Fibroblast of villous mesenchyme (primary cell): Measurements from ENCODE around the gene PHKG2. TPM values are rescaled to one million over a fixed set of nuclear protein-coding genes. Genes with fewer than 3 reads are reported as not detected.

Source experiments
- DNase-seq: peaks from one replicate; pipeline ENCODE4 v3.0.0-alpha.2; 2010; ENCODE audit warnings: low read depth
- H3K4me3 ChIP-seq: 2 replicates; pipeline ENCODE4 v1.5.1; 2011; ENCODE audit warnings: low read depth, mild to moderate bottlenecking, low read length
- total RNA-seq: library from RNA; depleted of rRNA; stranded (reverse); fragments of >200 nt; gene quantifications from 2 replicates; pipeline ENCODE4 v1.2.3, GENCODE V29; 2012
- TF ChIP-seq, protein P1 (sequence below): IDR thresholded peaks from 2 replicates; pipeline ENCODE4 v1.5.1; 2012; ENCODE audit warnings: low read depth, mild to moderate bottlenecking, low read length; ENCODE audit not compliant: insufficient read depth

The PHKG2 gene
- total RNA-seq, 1 donor, result 26.3 TPM

DNA sequence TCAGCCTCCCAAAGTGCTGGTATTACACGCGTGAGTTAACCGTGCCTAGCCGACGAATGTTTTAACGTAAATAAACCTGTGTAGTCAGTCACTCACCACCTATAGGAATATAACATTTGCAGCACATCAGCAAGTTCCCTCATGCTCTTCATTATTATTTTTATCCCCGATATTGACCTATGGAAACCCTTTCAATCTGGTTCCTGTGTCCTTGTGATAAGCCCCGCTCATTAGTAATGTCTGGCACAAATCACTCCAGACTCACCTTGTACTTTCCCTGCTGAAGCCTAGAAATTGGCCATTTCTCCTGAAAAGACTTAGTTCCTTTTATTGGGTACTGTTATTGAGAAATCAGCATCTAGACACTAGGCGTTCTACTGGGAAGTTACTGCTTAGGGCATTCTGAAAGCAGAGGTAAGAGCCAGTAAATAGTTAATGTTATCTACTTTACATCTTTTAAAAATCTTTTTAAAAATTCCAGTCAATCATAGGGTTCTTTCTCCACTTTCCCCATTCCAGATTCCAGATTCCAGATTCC lies 1.5 kb upstream of the PHKG2 start:
- no peak overlapping the region for H3K4me3 ChIP-seq
- no peak for DNase-seq
- TF ChIP-seq, protein P1, sequence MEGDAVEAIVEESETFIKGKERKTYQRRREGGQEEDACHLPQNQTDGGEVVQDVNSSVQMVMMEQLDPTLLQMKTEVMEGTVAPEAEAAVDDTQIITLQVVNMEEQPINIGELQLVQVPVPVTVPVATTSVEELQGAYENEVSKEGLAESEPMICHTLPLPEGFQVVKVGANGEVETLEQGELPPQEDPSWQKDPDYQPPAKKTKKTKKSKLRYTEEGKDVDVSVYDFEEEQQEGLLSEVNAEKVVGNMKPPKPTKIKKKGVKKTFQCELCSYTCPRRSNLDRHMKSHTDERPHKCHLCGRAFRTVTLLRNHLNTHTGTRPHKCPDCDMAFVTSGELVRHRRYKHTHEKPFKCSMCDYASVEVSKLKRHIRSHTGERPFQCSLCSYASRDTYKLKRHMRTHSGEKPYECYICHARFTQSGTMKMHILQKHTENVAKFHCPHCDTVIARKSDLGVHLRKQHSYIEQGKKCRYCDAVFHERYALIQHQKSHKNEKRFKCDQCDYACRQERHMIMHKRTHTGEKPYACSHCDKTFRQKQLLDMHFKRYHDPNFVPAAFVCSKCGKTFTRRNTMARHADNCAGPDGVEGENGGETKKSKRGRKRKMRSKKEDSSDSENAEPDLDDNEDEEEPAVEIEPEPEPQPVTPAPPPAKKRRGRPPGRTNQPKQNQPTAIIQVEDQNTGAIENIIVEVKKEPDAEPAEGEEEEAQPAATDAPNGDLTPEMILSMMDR, result no peak

DNA sequence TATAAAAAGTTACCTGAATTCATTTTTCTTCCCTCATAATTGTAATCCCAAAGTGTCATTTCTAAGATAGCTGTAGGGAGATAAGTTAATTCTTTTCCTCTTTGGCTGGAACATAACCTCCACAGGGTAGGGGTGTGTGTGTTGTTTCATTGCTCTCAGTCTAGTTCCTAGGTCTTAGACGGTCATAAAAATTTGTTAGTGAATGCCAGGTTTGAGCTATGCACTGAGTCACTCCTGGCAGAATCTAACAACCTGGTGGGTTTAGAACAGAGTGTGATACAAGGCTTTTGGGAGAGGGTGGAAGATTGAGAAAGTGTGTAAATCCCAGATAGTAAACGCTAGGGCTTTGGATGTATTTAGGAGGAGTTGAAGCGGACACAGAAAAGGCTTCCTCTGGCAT lies 894 bp upstream of the PHKG2 start:
- DNase-seq, result peak; percentile 48
- peak overlapping the region; percentile 90 for H3K4me3 ChIP-seq
- TF ChIP-seq, protein P1, result no peak

DNA sequence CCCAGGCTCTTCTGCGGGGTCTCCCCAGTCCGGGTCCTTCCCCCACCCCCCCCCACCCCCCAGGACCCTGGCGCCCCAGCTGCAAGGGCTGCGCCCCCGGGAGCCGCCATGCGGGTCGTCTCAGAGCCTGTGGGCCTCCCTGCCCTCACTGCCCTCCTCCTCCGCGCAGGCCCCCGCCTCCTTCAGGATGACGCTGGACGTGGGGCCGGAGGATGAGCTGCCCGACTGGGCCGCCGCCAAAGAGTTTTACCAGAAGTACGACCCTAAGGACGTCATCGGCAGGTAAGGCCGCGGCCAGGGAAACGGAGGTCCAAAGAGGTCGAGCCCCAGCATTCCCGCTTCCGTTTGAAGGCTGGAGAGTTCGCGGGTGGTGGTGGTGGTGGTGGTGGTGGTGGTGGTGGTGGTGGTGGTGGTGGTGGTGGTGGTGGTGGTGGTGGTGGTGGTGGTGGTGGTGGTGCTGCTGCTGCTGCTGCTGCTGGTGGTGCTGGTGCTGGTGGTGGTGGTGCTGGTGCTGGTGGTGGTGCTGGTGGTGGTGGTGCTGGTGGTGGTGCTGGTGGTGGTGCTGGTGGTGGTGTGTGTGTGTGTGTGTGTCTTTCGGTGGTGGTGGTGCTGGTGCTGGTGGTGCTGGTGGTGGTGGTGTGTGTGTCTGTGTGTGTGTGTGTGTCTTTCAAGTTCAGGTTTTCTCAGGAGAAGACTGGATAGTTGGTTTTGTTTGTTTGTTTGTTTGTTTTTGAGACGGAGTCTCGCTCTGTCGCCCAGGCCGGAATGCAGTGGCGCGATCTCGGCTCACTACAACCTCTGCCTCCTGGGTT lies 615 bp downstream of the PHKG2 start:
- TF ChIP-seq, protein P1, result no peak
- DNase-seq, result peak; percentile 44
- H3K4me3 ChIP-seq, result peak overlapping the region; percentile 90

DNA sequence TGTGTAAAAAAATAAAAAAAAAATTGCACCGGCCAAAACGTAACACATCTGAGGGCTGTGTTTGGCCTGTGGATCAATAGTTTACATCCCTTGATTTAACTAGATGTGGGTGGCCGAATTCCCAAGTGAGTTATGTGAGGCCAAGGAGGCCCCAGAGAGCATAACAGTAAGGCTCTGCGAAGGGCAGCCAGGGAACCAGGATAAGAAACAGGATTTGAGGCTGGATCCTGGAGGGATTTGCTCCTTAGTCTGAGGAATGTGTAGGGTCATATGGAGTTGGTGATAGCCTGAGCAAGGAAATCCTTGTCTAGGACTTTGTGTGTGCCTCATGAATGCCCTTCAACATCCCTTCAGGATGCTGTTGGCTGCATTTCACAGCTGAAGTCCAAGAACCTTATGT lies 2.0 kb downstream of the PHKG2 start:
- DNase-seq, result no peak
- TF ChIP-seq, protein P1, result no peak
- no peak overlapping the region for H3K4me3 ChIP-seq

DNA sequence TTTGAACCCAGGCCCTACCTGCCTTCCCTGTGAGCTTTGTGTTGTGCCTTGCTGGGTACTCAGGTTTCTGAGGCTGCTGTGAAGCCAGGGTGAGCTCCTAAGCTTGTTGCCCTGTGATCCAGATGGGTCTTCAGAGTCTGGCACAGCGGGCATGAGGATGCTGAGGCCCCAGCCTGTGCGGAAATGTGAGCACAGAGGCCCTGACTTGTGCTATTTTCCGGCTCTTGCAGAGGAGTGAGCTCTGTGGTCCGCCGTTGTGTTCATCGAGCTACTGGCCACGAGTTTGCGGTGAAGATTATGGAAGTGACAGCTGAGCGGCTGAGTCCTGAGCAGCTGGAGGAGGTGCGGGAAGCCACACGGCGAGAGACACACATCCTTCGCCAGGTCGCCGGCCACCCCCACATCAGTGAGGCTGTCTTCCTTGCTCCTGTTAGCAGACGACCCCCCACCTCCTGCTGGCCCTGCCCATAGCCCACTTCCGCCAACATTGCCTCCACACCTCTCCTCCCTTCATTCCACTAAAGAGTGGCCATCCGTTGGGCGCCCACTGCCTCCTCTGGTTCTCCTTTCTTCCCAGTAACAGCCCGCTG lies 2.7 kb downstream of the PHKG2 start:
- DNase-seq, result no peak
- H3K4me3 ChIP-seq, result no peak overlapping the region
- TF ChIP-seq, protein P1, result no peak

DNA sequence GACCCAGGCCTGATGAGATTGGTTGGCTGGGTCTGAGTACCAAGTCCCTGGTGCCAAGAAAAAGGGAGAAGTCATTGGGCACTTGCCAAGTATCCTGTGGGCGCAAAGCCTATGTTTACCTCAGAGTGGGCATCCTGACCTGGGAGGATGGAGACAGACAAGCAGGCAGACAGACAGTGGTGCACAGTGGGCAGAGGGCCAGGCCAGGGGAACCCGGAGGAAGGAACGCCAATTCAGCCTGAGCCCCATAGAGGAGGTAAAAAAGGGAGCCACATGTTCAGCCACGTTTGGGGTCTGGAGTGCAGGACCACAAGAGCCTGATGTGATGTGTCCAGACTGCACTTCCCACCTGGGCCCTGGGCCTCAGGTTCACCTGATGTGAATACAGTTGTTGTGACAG lies 5.4 kb downstream of the PHKG2 start:
- no peak for DNase-seq
- TF ChIP-seq, protein P1, result no peak
- H3K4me3 ChIP-seq, result no peak overlapping the region
